Thoracic aorta (tissue), 2 donors: ENCODE measurements around the gene CHCHD6. TPM values are rescaled to one million over a fixed set of nuclear protein-coding genes. Genes with fewer than 3 reads are reported as not detected.

ENCODE experiments used
- ATAC-seq: fragments of 150-250 bp; one replicate; pipeline ENCODE4 v1.8.0; 2017; ENCODE audit warnings: low read depth; ENCODE audit not compliant: insufficient number of reproducible peaks, low FRiP score
- DNase-seq: peaks from one replicate; pipeline ENCODE4 v3.0.0-alpha.2; 2020; ENCODE audit warnings: low spot score
- H3K27ac ChIP-seq, 2 donors: fragments of 200-600 bp; sonication (generic); 1 replicate in 1 of 2; 2 replicates in 1 of 2; pipeline ENCODE4 v1.5.1; 2016; ENCODE audit warnings: mild to moderate bottlenecking in 2 of 2, moderate library complexity in 2 of 2
- H3K27me3 ChIP-seq: fragments of 200-600 bp; sonication (generic); replicated peaks from 2 replicates; pipeline ENCODE4 v1.6.0; 2016; ENCODE audit warnings: mild to moderate bottlenecking; ENCODE audit not compliant: insufficient read depth
- H3K36me3 ChIP-seq: fragments of 200-600 bp; sonication (generic); one replicate; pipeline ENCODE4 v1.5.1; 2016
- H3K4me1 ChIP-seq, 2 donors: fragments of 200-600 bp; sonication (generic); 1 replicate in 1 of 2; 2 replicates in 1 of 2; pipeline versions ENCODE4 v1.5.1 to v1.6.0; 2016; ENCODE audit warnings: low read depth in 2 of 2, mild to moderate bottlenecking in 1 of 2; ENCODE audit not compliant: control insufficient read depth in 1 of 2
- H3K4me3 ChIP-seq: fragments of 200-600 bp; sonication (generic); 2 replicates; pipeline ENCODE4 v1.5.1; 2016; ENCODE audit warnings: mild to moderate bottlenecking
- H3K9me3 ChIP-seq: fragments of 200-600 bp; sonication (generic); 2 replicates; pipeline ENCODE4 v1.5.1; 2016
- CTCF ChIP-seq: fragments of 200-600 bp; sonication (generic); IDR thresholded peaks from one replicate; pipeline ENCODE4 v1.5.1; 2019; ENCODE audit warnings: antibody characterized with exemption
- total RNA-seq, 2 donors: library from RNA; depleted of rRNA; stranded (reverse); fragments of >200 nt; gene quantifications; one replicate each; pipeline versions ENCODE4 v1.1.0 to v1.2.3, GENCODE V29; 2016

The CHCHD6 gene
- total RNA-seq, 2 donors from 2014 or later: 12.5 to 17.1 TPM

DNA sequence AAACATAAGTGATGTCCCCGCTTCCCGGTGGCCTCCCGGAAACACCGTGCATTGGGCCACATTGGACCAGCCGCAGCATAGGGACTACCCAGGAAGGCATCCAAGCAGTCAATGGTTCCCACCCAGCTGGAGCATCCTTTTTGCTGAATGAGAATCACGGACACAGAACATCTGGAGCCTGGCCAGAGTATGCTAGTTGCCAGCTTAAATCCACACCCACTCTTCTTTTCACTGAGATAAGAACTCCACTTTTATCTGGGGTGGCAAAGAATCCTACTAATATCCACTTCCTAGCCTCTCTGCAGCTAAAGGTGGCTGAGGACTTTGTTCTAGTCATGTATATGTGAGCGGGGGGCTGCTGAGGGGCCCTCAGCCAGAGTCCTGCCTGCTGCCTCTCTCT, 183.6 kb downstream of the CHCHD6 start:
- Histone ChIP-seq H3K4me3 (no peak overlapping the region), H3K9me3 (no peaks in the 10 kb centered on the region), H3K4me1 (no peaks in the 10 kb centered on the region), H3K27me3 (no peaks in the 10 kb centered on the region), H3K27ac (no peak overlapping the region), H3K36me3 (no peaks in the 10 kb centered on the region)
- no peak for TF ChIP-seq CTCF
- DNase-seq (no peak), ATAC-seq (no peak)

- no peaks in the 10 kb centered on the region for H3K36me3 ChIP-seq
- no peak for DNase-seq
- ATAC-seq: no peak
- H3K4me3 ChIP-seq: no peak overlapping the region
- H3K27me3 ChIP-seq: no peaks in the 10 kb centered on the region
- H3K9me3 ChIP-seq: no peaks in the 10 kb centered on the region
- no peak overlapping the region for H3K27ac ChIP-seq
- H3K4me1 ChIP-seq: no peaks in the 10 kb centered on the region
- no peak for TF ChIP-seq CTCF
These were observed 184.2 kb downstream of the CHCHD6 start for GRCh38 chr3:126888186-126888760.

- Histone ChIP-seq H3K36me3 (no peaks in the 10 kb centered on the region), H3K4me1 (no peaks in the 10 kb centered on the region), H3K27me3 (no peaks in the 10 kb centered on the region), H3K4me3 (no peak overlapping the region), H3K9me3 (no peaks in the 10 kb centered on the region), H3K27ac (no peak overlapping the region)
- TF ChIP-seq CTCF: no peak
- no peak for DNase-seq
- ATAC-seq: no peak
These were observed 185.5 kb downstream of the CHCHD6 start for GRCh38 chr3:126889276-126890201.

- Histone ChIP-seq H3K9me3 (no peaks in the 10 kb centered on the region), H3K27me3 (no peaks in the 10 kb centered on the region), H3K27ac (no peak overlapping the region), H3K4me3 (no peak overlapping the region), H3K4me1 (peaks cover 11 to 14% of the 10 kb centered on the region in 2 donors), H3K36me3 (no peaks in the 10 kb centered on the region)
- ATAC-seq (no peak), DNase-seq (no peak)
- no peak for TF ChIP-seq CTCF
These were observed 187.1 kb downstream of the CHCHD6 start for GRCh38 chr3:126891141-126891540.

DNA sequence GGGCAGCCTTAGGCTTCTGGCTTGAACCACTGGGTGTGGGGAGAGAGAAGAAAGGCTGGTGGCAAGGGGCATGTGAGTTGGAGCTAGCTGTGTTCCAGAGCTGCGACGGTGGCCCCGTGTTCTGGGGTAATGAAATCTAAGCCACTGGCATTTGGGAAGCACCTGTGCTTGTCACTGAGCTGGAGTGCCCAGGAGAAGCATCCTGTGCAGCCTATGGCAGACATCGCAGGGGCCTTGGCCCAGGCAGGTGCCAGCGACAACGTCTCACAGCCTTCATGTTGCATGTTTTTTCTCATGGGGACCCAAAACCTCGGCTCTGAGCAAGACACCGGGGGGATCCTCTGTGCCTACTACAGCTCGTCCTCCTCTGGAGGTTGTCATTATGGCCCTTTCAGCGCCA, 187.8 kb downstream of the CHCHD6 start:
- no peak for TF ChIP-seq CTCF
- Histone ChIP-seq H3K27ac (no peak overlapping the region), H3K4me1 (peaks cover 11 to 20% of the 10 kb centered on the region in 2 donors), H3K27me3 (no peaks in the 10 kb centered on the region), H3K4me3 (no peak overlapping the region), H3K9me3 (no peaks in the 10 kb centered on the region), H3K36me3 (no peaks in the 10 kb centered on the region)
- DNase-seq: no peak
- ATAC-seq: no peak
